Endothelial cell of umbilical vein (primary cell): ENCODE results near the gene PRSS56.

ENCODE experiments used
- TF ChIP-seq, protein P1 (sequence below), 2 donors: IDR thresholded peaks; 1 replicate in 1 of 2; 2 replicates in 1 of 2; pipeline ENCODE4 v1.5.1; 2011; ENCODE audit warnings: low read length in 2 of 2, mild to moderate bottlenecking in 2 of 2, moderate library complexity in 2 of 2, control low read depth in 1 of 2, inconsistent platforms in 1 of 2, low read depth in 1 of 2; ENCODE audit not compliant: insufficient read depth in 1 of 2; ENCODE audit errors: extremely low read depth in 1 of 2
- TF ChIP-seq, protein P2 (sequence below): IDR thresholded peaks from 2 replicates; pipeline ENCODE4 v1.6.1; 2011; ENCODE audit not compliant: insufficient read depth, insufficient read length

DNA sequence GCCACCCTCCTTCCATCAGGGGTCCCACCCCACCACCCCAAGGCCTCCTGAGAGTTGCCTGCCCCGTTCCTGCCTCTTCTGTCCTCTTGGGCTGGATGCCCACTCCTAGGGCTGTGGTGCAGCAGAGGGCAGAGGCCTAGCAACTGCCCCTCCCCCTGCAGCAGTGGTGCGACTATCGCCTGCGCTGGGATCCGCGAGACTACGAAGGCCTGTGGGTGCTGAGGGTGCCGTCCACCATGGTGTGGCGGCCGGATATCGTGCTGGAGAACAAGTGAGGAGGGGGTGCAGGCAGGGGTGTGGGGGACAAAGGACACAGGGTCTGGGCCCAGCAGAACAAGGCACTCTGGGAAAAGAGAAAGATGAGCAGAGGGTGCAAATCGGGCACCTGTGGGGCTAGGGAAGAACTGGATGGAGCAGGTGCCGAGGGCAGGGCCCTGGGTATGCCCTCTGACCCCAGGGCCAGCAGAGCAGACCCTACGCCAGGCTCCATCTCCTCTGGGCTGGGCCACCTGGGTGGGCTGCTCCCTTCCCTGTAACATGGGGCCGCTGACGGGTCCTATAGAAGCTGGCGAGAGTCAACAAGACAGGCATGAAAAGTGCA, 20.4 kb downstream of the PRSS56 start:
- TF ChIP-seq, protein P1, sequence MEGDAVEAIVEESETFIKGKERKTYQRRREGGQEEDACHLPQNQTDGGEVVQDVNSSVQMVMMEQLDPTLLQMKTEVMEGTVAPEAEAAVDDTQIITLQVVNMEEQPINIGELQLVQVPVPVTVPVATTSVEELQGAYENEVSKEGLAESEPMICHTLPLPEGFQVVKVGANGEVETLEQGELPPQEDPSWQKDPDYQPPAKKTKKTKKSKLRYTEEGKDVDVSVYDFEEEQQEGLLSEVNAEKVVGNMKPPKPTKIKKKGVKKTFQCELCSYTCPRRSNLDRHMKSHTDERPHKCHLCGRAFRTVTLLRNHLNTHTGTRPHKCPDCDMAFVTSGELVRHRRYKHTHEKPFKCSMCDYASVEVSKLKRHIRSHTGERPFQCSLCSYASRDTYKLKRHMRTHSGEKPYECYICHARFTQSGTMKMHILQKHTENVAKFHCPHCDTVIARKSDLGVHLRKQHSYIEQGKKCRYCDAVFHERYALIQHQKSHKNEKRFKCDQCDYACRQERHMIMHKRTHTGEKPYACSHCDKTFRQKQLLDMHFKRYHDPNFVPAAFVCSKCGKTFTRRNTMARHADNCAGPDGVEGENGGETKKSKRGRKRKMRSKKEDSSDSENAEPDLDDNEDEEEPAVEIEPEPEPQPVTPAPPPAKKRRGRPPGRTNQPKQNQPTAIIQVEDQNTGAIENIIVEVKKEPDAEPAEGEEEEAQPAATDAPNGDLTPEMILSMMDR (IDR thresholded peaks at IDR 0.05; ENCODE audit: extremely low read depth in 1 of 2, insufficient read depth in 1 of 2, low read depth in 1 of 2, low read length in 2 of 2): no peak
- TF ChIP-seq, protein P2, sequence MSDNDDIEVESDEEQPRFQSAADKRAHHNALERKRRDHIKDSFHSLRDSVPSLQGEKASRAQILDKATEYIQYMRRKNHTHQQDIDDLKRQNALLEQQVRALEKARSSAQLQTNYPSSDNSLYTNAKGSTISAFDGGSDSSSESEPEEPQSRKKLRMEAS: no peak
